Measurements from ENCODE around the gene ETV6.
A peak's percentile ranks its signal among the peaks of the same experiment; 100 is the strongest.

Gene ETV6

DNA sequence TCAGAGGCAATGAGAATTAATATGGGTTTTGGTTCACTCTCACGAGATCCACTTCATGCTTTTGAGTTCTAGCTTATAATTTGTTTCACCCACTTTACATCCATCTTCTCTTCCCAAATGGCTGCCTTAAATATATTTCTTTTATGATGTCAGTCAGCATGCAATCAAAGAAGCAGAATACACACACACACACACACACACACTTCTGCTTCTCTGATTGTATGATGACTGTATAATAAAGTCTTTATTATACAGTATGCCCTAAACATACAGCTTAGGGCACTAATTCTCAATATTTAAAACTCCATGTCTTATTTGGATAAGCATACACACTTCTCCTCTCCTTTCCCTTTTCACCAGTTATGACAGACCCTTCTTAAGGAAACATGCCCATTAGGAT lies 6.7 kb upstream of the ETV6 start:
- DNase-seq = no peak

DNA sequence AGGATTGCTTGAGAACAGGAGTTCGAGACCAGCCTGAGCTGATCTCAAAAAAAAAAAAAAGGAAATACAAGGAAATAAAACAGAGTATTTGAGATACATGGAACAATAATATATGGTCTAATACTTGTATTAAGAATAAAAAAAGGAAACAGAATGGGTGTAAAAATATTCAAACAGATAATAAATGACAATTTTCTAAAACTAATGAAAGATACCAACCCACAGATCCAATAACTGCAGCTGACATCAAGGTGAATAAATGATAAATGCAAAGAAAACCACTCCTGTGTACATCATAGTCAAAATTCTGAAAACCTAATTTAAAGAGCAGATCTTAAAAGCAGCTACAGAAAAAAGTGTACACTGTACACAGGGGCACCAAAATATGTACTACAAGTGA lies 4.1 kb upstream of the ETV6 start:
- DNase-seq = no peak

DNA sequence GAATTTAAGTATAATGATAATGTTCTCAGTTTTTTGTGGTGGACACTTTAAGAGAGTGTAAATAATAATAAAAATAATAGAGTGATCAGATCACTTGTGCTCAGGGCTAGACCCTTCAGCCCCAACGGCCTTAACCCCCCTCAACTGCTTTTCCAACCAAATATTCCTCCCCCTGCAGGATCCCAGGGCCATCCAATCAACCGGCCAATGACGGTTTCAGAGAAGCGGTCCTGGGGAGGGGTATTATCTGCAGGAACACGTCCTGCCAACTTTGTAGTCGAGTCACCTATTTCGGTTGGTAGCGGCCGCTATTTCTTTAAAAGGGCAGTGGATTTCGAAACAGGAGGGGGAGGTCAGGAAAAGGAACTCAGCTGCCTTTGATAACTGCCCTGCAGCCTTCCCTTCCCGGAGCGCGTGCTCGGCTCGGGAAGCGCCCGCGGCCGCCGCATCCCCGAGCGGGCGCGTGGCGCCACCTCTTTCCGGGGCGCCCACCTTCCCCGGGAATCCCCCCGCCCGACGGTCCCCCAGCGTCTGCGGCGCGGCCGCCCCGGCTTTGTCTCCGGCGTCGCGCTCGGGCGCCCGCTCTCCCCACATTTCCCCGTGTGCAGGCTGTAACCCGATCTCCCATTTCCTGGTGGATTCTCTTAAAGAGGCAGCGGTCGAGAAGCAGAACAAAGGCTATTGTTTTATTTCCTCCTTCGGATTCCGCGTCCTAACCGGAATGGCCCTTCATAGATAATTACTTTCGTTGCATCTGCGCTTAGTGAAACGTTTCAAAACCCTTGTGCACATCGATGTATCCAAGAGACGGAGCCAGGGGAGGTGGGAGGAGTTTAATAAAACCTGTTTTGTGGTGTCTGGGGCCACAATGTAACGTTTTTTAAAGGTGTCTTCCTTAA lies 711 bp upstream of the ETV6 start:
- DNase-seq = peak in 41 of 51 donors; percentile 29 to 89 (median 51)

DNA sequence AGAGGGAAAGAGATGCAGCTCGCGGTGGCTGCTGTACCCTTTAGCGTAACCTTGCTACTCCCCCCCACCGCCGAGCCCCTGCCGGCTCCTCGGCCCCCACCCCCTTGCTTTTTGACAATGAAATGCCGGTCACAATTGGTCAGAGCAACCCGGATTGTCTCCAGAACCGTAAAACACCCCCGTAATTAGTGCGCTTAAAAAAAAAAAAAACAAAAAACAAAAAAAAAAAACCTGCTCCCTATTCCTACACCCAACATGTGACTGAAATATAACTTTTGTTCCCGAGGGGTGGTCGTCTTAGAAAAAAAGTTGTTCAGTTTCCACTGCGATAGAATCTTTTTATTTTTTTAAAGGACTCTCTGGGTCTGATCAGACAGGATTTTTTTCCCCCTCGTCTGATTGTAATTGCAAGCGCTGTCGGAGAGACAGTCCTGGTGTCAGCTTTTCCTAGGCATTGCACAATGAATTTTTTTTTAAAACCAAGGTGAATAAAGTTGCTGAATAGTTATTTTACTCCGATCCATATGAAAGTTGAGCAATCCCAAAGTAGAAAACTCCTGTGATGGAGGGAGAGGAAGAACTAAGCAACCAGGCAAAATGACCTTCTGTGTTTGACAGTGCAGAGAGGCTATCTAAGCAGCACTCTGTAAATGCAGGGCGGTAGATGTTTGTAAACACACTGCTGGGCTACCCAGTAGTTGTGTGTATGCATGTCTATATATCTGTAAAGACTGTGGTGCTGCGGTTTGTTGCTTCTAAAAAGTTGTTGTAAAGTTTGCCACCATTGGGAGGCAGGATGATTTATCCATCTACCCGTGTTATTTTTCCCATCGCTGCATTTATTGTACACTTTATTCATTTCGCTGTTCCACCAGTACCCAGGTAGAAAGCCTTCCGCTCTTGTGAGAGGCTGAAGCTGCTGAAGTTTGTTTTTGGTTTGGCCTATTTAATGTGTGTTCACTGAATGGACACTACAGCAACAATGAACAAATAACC lies 1.1 kb downstream of the ETV6 start:
- DNase-seq = peak in 6 of 51 donors; percentile 7 to 75 (median 35)

DNA sequence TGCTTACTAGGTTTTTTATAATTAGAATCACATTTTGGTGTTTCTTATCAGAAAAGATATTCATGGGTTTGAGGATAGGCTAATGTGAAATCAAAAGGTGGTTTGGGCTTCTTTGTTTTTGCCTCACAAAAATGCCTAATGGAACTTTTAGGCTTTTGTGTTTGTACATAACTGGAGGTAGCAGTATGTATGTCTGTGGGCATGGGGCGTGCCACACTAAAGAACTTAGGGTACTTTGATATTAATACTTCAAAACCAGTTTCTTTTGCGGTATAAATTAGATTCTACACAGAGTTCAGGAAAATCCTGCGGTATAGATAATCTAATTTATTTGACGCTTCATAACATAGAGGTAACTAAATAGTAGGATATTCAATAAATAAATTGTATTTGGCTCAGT lies 1.9 kb downstream of the ETV6 start:
- no peak for DNase-seq

DNA sequence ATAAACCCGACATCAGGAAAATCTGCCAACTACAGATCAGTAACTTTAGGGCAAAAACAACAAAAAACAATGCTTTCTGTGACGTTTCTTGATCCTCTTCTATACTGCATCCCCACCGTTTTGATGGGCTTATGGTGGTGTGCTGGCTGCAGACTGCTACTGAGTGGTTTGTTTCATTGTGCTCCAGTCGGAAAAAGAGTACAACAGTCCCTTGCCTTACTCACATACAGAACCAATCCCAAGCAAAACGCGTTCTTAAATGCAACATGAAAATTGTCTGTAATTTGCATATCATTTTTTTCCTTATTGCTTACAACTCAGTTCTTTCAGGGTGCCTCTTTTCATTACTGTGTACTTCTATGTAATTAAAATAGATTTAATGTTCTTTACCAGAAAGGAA lies 2.3 kb downstream of the ETV6 start:
- DNase-seq = peak in 1 of 51 donors; percentile 4

DNA sequence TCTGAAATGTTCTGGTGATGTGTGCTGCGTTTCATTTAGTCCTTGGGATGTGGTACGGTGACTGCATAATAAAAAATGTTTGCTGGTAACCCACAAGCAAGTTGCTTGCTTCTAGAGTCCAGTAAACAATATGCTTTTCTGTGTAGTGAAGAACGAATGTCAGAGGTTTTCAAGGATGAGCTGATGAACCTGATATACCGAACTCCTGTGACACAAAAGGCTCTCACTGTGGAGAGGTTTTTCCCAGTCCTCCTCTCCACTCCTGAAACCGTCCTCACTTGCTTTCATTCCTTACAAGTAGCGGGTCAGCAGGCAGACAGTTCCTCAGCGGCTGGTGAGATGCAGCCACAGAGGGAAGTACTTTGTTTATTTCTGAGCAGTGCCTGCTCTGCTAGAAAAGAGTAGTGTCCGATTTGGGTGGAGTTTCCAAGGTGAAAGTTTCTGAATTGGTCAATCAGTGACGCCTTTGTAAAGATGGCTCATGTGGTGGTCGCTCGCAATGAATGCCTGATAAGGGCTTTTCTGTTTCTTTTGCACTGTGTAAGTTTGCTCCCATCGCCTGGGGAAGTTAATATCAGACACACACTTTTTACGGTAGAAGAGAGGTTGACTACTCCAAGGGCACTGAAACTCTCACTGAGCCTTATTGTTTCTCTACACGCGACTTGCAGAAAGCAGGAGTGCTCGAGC lies 3.0 kb downstream of the ETV6 start:
- peak in 21 of 51 donors; percentile 12 to 64 (median 25) for DNase-seq

DNA sequence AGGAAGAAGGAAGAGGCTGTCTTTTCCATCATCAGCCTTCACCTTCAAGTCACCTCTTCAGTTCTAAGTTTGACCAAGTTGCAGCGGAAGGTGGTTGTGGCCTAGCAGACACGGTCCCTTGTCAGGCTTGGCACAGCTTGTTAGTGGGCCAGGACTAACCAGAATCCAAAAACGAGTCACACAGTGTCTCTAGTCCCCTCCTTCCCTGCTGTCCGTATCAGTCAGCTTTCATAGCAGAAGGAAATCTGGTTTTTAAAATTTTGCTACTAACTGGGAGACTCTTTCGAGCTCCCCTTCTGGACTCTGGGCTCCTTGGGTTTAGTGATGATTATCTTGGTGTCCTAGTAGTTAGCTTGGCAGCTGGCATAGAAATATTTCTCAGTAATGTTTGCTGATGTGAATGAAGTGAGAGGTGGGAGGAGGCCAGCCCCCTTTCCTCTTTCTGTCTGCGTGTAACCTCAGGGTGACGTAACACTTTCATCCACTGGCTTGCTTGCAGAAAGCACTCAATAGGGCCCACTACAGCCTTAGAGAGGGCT lies 3.8 kb downstream of the ETV6 start:
- no peak for DNase-seq

DNA sequence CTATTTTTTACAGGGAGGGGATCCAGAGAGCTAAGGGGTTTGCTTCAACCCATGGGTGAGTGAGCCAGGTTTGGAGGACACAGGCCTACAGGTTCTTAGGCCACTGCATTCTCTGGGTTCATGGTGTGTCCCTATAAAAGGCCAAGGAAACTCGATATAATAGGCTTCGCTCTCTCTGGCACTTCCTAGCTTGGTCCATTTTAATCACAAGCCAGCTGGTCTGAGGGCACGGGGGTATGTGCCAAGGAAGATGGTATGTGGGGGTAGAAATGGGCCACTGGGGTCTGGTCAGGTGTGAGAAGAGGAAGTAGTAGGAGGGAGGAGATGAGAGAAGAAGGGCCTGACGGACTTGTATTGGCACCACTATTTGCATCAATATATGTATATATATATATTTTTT lies 4.9 kb downstream of the ETV6 start:
- DNase-seq = no peak

DNA sequence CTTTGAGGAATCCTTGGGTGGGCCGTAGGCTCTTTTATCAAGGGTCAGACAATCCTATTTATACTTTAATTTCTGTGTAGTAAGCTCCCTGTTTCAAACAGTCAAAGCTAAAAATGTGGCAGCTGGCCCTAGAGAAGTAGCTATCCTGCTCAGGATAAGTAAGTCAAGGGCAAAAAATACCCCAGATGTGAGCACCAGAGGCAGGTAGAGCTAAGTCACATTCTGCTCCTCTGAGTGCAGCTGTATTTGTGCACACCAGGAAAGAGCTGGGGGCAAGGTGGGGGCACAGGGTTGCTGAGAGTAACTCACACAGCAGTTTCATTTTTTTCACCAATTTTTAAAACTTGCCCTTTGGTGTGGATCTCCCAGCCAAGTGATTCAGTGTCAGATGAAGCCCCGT lies 5.3 kb downstream of the ETV6 start:
- no peak for DNase-seq

DNA sequence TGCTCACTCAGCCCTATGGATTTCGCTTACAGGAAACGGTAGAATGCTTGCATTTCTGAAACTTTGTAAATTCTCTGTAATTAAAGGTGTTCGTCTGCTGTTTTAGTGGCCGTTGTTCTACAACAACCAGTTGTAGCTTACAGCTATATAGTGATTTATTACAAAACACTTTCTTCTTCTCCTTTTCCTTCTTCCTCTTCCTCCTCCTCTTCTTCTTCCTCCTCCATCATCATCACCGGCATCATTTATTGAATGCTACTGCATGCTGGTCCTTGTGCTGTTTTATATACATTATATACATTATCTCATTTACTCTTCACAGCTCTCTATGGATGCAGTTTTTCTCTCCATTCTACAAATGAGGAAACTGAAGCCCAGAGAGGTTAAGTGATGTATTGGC lies 6.4 kb downstream of the ETV6 start:
- DNase-seq = no peak

DNA sequence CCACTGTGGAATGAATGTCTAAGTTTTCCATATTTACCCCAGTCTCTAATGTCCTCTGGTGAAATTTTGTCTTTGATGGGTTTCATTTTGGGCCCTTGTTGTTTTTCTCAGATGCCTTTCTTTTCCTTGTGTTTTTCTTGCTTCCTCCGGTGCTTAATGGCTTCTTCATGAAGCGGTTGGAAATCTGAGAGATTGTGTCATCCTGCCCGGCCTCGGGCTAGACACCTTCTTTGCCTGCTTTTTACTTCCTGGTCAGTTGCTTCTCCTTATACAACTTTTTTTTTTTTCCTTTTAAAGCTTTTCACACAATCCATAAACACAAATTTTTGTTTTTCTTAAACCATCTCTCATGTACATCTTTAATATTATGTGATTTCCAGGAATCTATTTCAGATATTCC lies 7.1 kb downstream of the ETV6 start:
- no peak for DNase-seq

DNA sequence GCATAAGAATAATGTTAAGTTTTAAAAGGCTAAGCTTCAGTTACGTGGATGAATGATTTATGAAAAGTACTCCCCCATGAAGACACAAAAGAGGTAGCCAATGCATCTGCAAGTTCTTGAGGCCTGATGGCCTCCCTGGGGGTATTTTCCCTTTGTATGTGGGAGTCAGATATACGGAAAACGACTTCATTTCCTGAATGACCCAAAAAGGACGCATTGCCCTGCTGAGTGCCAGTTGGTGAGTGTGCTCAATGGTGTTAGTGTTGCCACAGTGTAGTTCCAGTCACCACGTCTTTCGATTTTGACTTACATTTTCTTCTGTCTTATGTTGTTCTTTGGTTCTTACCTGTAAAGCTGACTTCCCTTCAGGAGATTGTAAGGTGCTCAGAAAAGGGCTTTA lies 8.0 kb downstream of the ETV6 start:
- no peak for DNase-seq

DNA sequence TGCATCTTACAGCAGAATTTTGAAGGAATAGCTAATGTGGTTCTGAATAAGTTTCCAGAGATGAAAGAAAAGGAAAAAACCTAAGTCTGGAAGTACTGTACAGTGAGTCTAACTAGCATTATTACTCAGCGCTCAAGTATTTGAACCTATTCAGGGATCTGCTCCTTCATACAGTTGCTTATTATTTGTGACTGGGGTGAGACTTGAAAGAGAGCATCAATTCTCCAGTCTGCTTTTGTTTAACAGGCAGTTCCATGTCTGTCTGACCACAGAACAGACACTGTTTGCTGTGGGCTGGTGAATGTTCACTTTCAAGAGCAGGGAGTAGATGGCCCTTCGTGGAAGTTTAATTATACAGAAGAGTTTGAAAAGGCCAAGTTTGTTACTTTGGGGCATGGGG lies 9.3 kb downstream of the ETV6 start:
- no peak for DNase-seq

DNA sequence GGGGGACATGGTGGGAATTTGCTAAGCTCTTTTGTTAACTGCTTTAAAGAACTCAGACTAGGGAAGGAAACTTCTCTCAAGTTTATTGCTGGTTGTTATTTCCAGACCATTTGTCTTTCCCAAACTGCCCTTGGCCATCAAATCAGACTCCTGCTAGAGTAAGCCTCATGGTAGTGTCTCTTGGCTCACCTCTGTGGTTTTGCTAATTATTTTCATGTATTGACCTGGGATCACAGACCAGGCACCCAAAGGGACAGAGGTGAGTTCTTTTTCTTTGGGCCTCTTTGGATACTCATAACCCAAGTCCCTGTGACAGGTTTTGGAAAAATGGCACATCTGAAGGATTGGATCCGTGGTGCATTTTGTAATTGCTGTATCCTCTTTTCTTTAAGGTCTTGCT lies 11.2 kb downstream of the ETV6 start:
- no peak for DNase-seq

DNA sequence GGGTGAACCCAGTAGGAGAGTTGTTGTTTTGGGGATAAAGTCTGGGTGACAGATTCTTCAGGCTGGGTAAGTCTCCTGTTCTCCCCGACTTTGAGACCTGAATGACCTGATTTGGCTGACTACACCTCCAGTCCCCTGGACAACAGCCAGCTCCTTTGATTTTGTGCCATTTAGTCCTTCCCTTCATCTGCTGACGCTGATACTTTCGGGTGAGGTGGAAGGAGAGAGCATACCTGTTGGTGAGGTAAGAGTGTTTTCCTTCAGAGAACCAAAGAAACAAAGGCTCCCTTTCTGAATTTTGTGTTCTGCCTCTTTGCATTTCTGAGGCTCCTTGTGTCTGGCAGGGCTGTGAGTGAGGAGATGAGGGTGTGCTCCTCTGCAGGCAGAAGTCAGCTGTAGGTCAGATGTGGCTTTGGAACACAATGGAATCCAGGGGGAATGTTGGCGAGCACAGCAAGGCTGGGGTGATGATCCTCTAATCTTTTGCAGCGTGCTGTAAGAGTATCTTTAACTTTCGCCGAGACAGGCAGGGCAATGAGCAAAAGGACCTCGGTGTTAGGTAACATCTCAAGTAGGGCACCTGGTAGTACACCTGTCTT lies 12.1 kb downstream of the ETV6 start:
- DNase-seq = no peak

DNA sequence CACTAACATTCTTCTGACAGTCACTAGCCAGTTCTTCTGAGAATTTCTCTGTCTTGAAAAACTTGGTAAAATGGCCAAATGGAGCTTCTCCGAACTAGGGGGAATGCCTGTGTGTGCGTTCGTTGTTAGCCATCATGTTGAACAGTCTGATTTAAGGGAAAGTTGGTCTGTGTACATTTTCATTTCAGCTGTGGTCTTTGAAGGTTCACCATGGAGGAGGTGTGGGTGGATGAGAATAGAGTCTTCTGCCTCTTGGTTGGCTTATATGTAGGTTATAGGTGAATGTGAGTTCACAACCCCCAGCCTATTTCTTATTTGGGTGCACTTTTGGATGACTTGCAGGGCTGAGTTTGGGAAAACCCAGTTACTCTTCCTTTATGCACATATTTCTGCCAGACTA lies 12.9 kb downstream of the ETV6 start:
- no peak for DNase-seq

DNA sequence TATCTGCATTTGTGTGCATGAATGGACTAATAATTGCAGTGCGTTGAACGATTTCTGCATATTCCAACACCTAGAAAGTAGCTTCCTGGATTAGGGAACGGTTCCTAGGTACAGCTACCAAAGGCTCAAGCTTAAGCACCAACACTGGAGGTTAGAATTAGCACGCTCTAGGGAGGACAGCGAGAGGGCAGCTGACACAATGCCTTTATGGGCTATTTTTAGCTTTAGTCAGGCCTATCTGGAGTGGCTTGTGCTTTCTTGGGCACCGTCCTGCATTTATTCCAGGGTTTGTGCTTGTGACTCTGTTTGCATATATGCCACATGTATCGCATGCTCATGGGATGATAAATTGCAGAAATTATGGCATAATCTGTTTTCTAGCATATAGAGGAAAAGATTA lies 13.7 kb downstream of the ETV6 start:
- peak in 5 of 51 donors; percentile 9 to 24 (median 18) for DNase-seq

DNA sequence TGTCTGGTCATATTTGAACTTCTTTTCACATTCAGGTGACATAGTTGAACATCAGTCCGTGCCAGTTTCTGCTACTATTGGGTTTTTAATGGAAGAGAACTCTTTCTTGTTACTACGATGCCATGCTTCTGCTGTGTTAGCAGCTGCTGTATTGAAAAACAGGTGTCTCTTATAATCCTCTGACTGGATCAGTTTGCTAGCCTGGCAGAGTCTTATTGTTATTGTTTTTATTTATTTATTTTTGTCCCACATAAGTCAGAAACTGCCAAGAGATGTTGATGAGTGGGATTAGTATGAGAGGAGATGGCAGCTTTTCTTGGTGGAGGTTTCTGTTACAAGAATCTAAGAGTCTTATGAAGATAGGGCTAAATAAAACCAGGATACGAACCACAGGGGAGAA lies 14.6 kb downstream of the ETV6 start:
- no peak for DNase-seq

DNA sequence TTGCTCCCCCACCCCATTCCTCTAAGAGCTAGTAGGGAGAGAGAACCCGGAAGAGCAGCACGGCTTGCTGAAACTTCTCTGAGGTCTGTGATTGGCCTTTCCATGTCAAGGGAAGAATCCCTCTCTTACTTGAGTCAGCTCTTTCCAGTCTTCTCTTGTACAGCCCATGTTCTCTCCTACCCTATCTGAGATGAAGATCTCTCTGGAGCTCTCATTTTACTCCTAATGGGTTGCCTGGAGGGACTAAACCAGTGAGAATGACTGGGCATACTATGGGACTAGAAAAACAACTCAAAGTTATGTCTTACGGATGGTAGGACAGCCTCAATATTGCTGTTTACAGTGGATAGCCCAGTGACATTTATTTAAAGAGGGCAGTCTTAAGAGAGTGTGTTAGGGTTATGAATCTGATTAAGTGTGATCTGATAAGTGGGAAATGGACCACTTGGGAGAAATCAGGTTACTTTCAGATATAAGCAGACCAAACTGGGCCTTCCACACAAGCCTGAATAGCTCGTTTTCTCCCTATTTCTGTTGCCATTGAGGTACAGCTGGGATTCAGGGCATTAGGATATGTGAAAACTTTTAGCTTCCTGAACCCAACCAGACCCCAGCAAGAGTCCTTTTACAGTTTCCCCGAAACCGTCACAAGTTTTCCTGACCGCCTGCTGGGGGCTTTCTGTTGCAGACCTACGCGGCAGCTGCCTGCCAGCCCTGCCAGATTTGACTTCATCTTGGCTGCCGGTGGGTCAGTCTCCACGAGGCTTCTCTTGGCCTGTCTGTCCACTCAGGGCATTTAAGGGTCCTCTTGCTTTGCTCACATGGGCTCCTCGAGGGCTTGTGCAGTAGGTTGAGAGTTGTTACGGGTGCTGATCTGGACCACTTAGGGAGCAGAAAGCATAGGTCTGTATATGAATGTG lies 16.9 kb downstream of the ETV6 start:
- DNase-seq = no peak
